H1 (cell line): ENCODE results near the gene ZCCHC17. TPM values are rescaled to one million over a fixed set of nuclear protein-coding genes. Genes with fewer than 3 reads are reported as not detected.
A peak's percentile ranks its signal among the peaks of the same experiment; 100 is the strongest.

ENCODE experiments used
- CTCF ChIA-PET: fragments of 300-600 bp; sonication (Branson Sonifier 250); formaldehyde crosslinking; loops from one replicate; lab custom pipeline; 2021; ENCODE audit not compliant: partially characterized antibody; lab: Charles Lee
- POLR2A ChIA-PET: fragments of 300-600 bp; sonication (Branson Sonifier 250); formaldehyde crosslinking; loops from one replicate; lab custom pipeline; 2021; ENCODE audit warnings: inconsistent platforms; ENCODE audit not compliant: partially characterized antibody; lab: Charles Lee
- DNase-seq, 2 experiments: peaks; one replicate each; pipeline versions ENCODE4 v3.0.0 to v3.0.0-alpha.2; 2010 to 2022; ENCODE audit warnings: low spot score in 2 of 2, low read depth in 1 of 2, mixed read lengths in 1 of 2
- FAIRE-seq: peaks from 2 replicates; lab custom pipeline; 2011; peaks lifted over from hg19 to GRCh38; lab: Jason Lieb, UNC
- H2AFZ ChIP-seq: 2 replicates; pipeline ENCODE4 v1.8.1; 2012; ENCODE audit warnings: low read length, inconsistent platforms
- H2AK5ac ChIP-seq: 2 replicates; pipeline ENCODE4 v1.6.1; 2013; ENCODE audit warnings: low read depth, low read length
- H2BK120ac ChIP-seq: replicated peaks from 2 replicates; pipeline ENCODE3; 2013; ENCODE audit warnings: low read depth, low read length, inconsistent platforms
- H2BK12ac ChIP-seq: 2 replicates; pipeline ENCODE4 v1.6.1; 2013; ENCODE audit warnings: low read depth, low read length
- H2BK15ac ChIP-seq: 2 replicates; pipeline ENCODE4 v1.6.1; 2013; ENCODE audit warnings: low read length
- H2BK20ac ChIP-seq: 2 replicates; pipeline ENCODE4 v1.6.1; 2013; ENCODE audit warnings: low read length
- H2BK5ac ChIP-seq: 2 replicates; pipeline ENCODE4 v1.6.1; 2013; ENCODE audit warnings: low read depth, low read length
- H3K14ac ChIP-seq: 2 replicates; pipeline ENCODE4 v1.6.1; 2013; ENCODE audit warnings: inconsistent platforms; ENCODE audit not compliant: insufficient read length
- H3K18ac ChIP-seq: 2 replicates; pipeline ENCODE4 v1.6.1; 2013; ENCODE audit warnings: low read length; ENCODE audit errors: extremely low read depth
- H3K23ac ChIP-seq: 2 replicates; pipeline ENCODE4 v1.6.1; 2013; ENCODE audit warnings: inconsistent platforms; ENCODE audit not compliant: insufficient read length
- H3K23me2 ChIP-seq: 2 replicates; pipeline ENCODE4 v1.6.1; 2013; ENCODE audit warnings: low read depth, low read length
- H3K27ac ChIP-seq: 2 replicates; pipeline ENCODE4 v1.6.1; 2011; ENCODE audit warnings: low read depth, low read length, inconsistent platforms
- H3K27me3 ChIP-seq, 4 experiments: replicated peaks in 1 of 4; 1 replicate in 1 of 4; 2 replicates in 3 of 4; pipeline versions ENCODE4 v1.6.1 to v1.8.1; 2011 to 2013; ENCODE audit warnings: low read length in 3 of 4, mild to moderate bottlenecking in 3 of 4, inconsistent platforms in 2 of 4, mixed read lengths in 2 of 4, moderate library complexity in 1 of 4; ENCODE audit not compliant: control insufficient read depth in 3 of 4, insufficient read depth in 3 of 4; ENCODE audit errors: extremely low read depth in 1 of 4
- H3K36me3 ChIP-seq, 4 experiments: 2 replicates each; pipeline versions ENCODE4 v1.6.1 to v1.8.1; 2011 to 2013; ENCODE audit warnings: mild to moderate bottlenecking in 4 of 4, low read length in 3 of 4, moderate library complexity in 2 of 4, control low read depth in 1 of 4, inconsistent platforms in 1 of 4; ENCODE audit not compliant: insufficient read depth in 4 of 4, control insufficient read depth in 2 of 4
- H3K4ac ChIP-seq: replicated peaks from 2 replicates; pipeline ENCODE3; 2013; ENCODE audit warnings: low read length, low read depth, mixed read lengths, inconsistent platforms; ENCODE audit not compliant: insufficient read length
- H3K4me1 ChIP-seq, 4 experiments: replicated peaks in 1 of 4; 1 replicate in 1 of 4; 2 replicates in 3 of 4; pipeline versions ENCODE4 v1.6.1 to v1.8.1; 2011 to 2013; ENCODE audit warnings: low read length in 3 of 4, inconsistent platforms in 2 of 4, mixed read lengths in 1 of 4; ENCODE audit not compliant: insufficient read depth in 4 of 4, control insufficient read depth in 3 of 4
- H3K4me2 ChIP-seq, 2 experiments: 2 replicates each; pipeline versions ENCODE4 v1.6.1 to v1.8.1; 2011 to 2013; ENCODE audit warnings: low read depth in 2 of 2, low read length in 2 of 2, control low read depth in 1 of 2, inconsistent platforms in 1 of 2, mild to moderate bottlenecking in 1 of 2; ENCODE audit not compliant: insufficient read depth in 1 of 2
- H3K4me3 ChIP-seq, 4 experiments: fragments of 200-600, 300-600 bp in 1 of 4; sonication (generic), shearing (Covaris generic), sonication (Bioruptor Twin) in 1 of 4; 2 replicates each; pipeline versions ENCODE4 v1.5.1 to v1.8.1; 2011 to 2016; ENCODE audit warnings: low read length in 4 of 4, low read depth in 3 of 4, control low read depth in 2 of 4, inconsistent platforms in 2 of 4, mild to moderate bottlenecking in 2 of 4, mixed read lengths in 1 of 4, moderate library complexity in 1 of 4; ENCODE audit not compliant: insufficient read depth in 2 of 4; ENCODE audit errors: extremely low read depth in 1 of 4
- H3K56ac ChIP-seq: replicated peaks from 2 replicates; pipeline ENCODE3; 2013; ENCODE audit warnings: low read depth, mild to moderate bottlenecking, mixed read lengths, low read length, inconsistent platforms; ENCODE audit not compliant: insufficient read length
- H3K79me1 ChIP-seq: 2 replicates; pipeline ENCODE4 v1.6.1; 2013; ENCODE audit warnings: low read depth, low read length, control low read depth
- H3K79me2 ChIP-seq, 2 experiments: 2 replicates each; pipeline versions ENCODE4 v1.6.1 to v1.8.1; 2012 to 2013; ENCODE audit warnings: low read length in 2 of 2, mild to moderate bottlenecking in 2 of 2, inconsistent platforms in 1 of 2; ENCODE audit not compliant: insufficient read depth in 2 of 2, control insufficient read depth in 1 of 2
- H3K9ac ChIP-seq, 4 experiments: replicated peaks in 1 of 4; 1 replicate in 1 of 4; 2 replicates in 3 of 4; pipeline versions ENCODE4 v1.6.1 to v1.8.1; 2011 to 2013; ENCODE audit warnings: low read depth in 3 of 4, low read length in 3 of 4, control low read depth in 2 of 4, mild to moderate bottlenecking in 2 of 4, moderate library complexity in 2 of 4, inconsistent platforms in 1 of 4; ENCODE audit errors: extremely low read depth in 1 of 4
- H3K9me3 ChIP-seq, 2 experiments: 2 replicates each; pipeline versions ENCODE4 v1.6.1 to v1.8.1; 2012 to 2013; ENCODE audit warnings: mild to moderate bottlenecking in 2 of 2, moderate library complexity in 2 of 2, control low read depth in 1 of 2, inconsistent platforms in 1 of 2, low read depth in 1 of 2, low read length in 1 of 2, mixed read lengths in 1 of 2; ENCODE audit not compliant: insufficient read depth in 2 of 2
- H4K20me1 ChIP-seq, 2 experiments: replicated peaks in 1 of 2; 2 replicates each; pipeline versions ENCODE3 to v1.8.1; 2011 to 2013; ENCODE audit warnings: inconsistent platforms in 2 of 2, low read length in 2 of 2, mild to moderate bottlenecking in 1 of 2; ENCODE audit not compliant: insufficient read depth in 2 of 2, control insufficient read depth in 1 of 2
- H4K5ac ChIP-seq: 2 replicates; pipeline ENCODE4 v1.6.1; 2013; ENCODE audit warnings: low read length, low read depth, mixed read lengths, inconsistent platforms; ENCODE audit not compliant: insufficient read length
- H4K8ac ChIP-seq: 2 replicates; pipeline ENCODE4 v1.8.0; 2013; ENCODE audit warnings: mild to moderate bottlenecking, moderate library complexity, low read length, inconsistent platforms; ENCODE audit not compliant: insufficient read depth; ENCODE audit errors: extremely low read depth
- H4K91ac ChIP-seq: replicated peaks from 2 replicates; pipeline ENCODE3; 2013; ENCODE audit warnings: low read length, mixed read lengths, inconsistent platforms; ENCODE audit not compliant: insufficient read length
- BRCA1 ChIP-seq: IDR thresholded peaks from 2 replicates; pipeline ENCODE4 v1.6.1; 2012; ENCODE audit warnings: low read depth, low read length, improper control_type of control experiment
- SIN3A ChIP-seq, 2 experiments: IDR thresholded peaks in 1 of 2; conservative IDR thresholded peaks in 1 of 2; 2 replicates each; pipeline ENCODE4 v1.6.1; 2011 to 2012; ENCODE audit warnings: low read length in 2 of 2, improper control_type of control experiment in 1 of 2, low read depth in 1 of 2, mild to moderate bottlenecking in 1 of 2
- SIRT6 ChIP-seq: IDR thresholded peaks from one replicate; pipeline ENCODE4 v1.7.1; 2012; ENCODE audit warnings: low read length, inconsistent platforms
- WGBS, 2 experiments: shearing (Covaris generic) in 1 of 2; methylation state at CpG; one replicate each; pipeline versions ENCODE4 v1.1.6 to v1.1.7; 2013 to 2015; ENCODE audit warnings: low lambda C conversion rate in 2 of 2, mixed read lengths in 2 of 2, inconsistent platforms in 1 of 2, low coverage in 1 of 2, missing lambda C conversion rate in 1 of 2; ENCODE audit not compliant: insufficient replicate concordance in 2 of 2, insufficient coverage in 1 of 2, insufficient read length in 1 of 2; ENCODE audit errors: extremely low coverage in 1 of 2, missing lambda C conversion rate in 1 of 2; 5-methylcytosine and 5-hydroxymethylcytosine counted together
- polyA plus RNA-seq, 7 experiments: library from polyadenylated mRNA; depleted of rRNA in 3 of 7; stranded (reverse) in 5 of 7; unstranded in 2 of 7; fragments of >200 nt in 5 of 7; fragments of 200-250 nt in 2 of 7; gene quantifications; 1 replicate in 5 of 7; 2 replicates in 1 of 7; 4 replicates in 1 of 7; pipeline versions ENCODE4 v1.2.1 to v1.2.3, GENCODE V29; 2011 to 2013; ENCODE audit warnings: missing spikeins in 2 of 7, mixed read lengths in 2 of 7
- total RNA-seq: library from RNA; stranded (reverse); fragmentation: NEBNext Ultra II Directional; extraction: Animal tissue kit (Norgen Biotek cat#: 25700); gene quantifications from 2 replicates; pipeline ENCODE4 v1.2.1, GENCODE V29; 2021

Gene ZCCHC17
- total and polyA plus RNA-seq, 2 of the 8 experiments (the other 6 are each of a cell fraction or from before 2014, with no cell fraction given), result 51.6 to 59.3 TPM

- H4K20me1 ChIP-seq, result no peaks in the 10 kb centered on the region
- H2BK20ac ChIP-seq, result no peak overlapping the region
- 0 out of 2 replicates have a peak overlapping the region, but pooled peaks have one; percentile 33 for H2BK12ac ChIP-seq
- H3K18ac ChIP-seq, result no peak overlapping the region
- H4K91ac ChIP-seq, result no peak overlapping the region
- H2BK5ac ChIP-seq, result no peak overlapping the region
- POLR2A ChIA-PET, result interaction anchor here (0.9 to 1.3 kb wide), 2 partner anchors 9 to 55 kb away, joined by 3 read pairs; partner anchors contain the start of gene FABP3
- H3K4me2 ChIP-seq, result no peak overlapping the region
- H3K23ac ChIP-seq, result no peak overlapping the region
- H2BK120ac ChIP-seq, result no peak overlapping the region
- FAIRE-seq (no peak), DNase-seq (no peak)
- H3K4me1 ChIP-seq, result peaks cover 0 to under 1% (median under 1%) of the 10 kb centered on the region in 4 experiments; a peak in 5 of 7 replicates
- no peak overlapping the region; the same call in 1 of the 2 replicates for H2BK15ac ChIP-seq
- H3K79me1 ChIP-seq, result no peaks in the 10 kb centered on the region
- no peak overlapping the region for H3K14ac ChIP-seq
- no peak overlapping the region for H4K5ac ChIP-seq
- CTCF ChIA-PET, result no interaction called here
- H3K56ac ChIP-seq, result no peak overlapping the region
- no peak overlapping the region for H3K4me3 ChIP-seq
- no peaks in the 10 kb centered on the region for H3K79me2 ChIP-seq
- H2AK5ac ChIP-seq, result no peak overlapping the region
- no peaks in the 10 kb centered on the region for H3K23me2 ChIP-seq
- no peak overlapping the region for H3K27ac ChIP-seq
- H2AFZ ChIP-seq, result no peak overlapping the region
- no peak overlapping the region for H4K8ac ChIP-seq
- no peak overlapping the region for H3K4ac ChIP-seq
- H3K36me3 ChIP-seq, result no peaks in the 10 kb centered on the region
- H3K9me3 ChIP-seq, result no peaks in the 10 kb centered on the region
- WGBS, 2 experiments, result 73% methylated on average over 6 of the region's 6 CpGs; no CpG with 5 or more reads in 1 of the 2 experiments
- H3K27me3 ChIP-seq, result no peaks in the 10 kb centered on the region
- TF ChIP-seq SIN3A (conservative IDR thresholded peaks at IDR 0.05 in 1 of 2, IDR thresholded peaks at IDR 0.05 in 1 of 2; ENCODE audit: low read depth in 1 of 2, low read length in 2 of 2), result no peak
- TF ChIP-seq BRCA1, result no peak
- TF ChIP-seq SIRT6, result no peak
- H3K9ac ChIP-seq, result no peak overlapping the region
Observed at GRCh38 chr1:31381394-31382294, 84.8 kb downstream of the ZCCHC17 start.
